PC-3 (cell line): ENCODE measurements around the gene ZDHHC7. TPM values are rescaled to one million over a fixed set of nuclear protein-coding genes. Genes with fewer than 3 reads are reported as not detected.

Experiments
- ATAC-seq: fragments of 200-7000 bp; cut with Tn5 transposase; 2 replicates; pipeline ENCODE4 v1.9.1; 2020; ENCODE audit warnings: mild to moderate bottlenecking, moderate library complexity
- BruUV-seq: library from RNA; stranded (reverse); fragments of 400-500 nt; replicated peaks from 2 replicates; lab custom pipeline; 2021; lab: Mats Ljungman, UMichigan
- CTCF ChIA-PET: fragments of 300-600 bp; sonication (Branson Sonifier 250); formaldehyde crosslinking; loops from one replicate; lab custom pipeline; 2022; ENCODE audit warnings: antibody characterized with exemption; lab: Charles Lee
- POLR2A ChIA-PET: fragments of 300-600 bp; sonication (Branson Sonifier 250); formaldehyde crosslinking; loops from one replicate; lab custom pipeline; 2022; ENCODE audit warnings: antibody characterized with exemption; ENCODE audit not compliant: unreplicated experiment; lab: Charles Lee
- DNase-seq: peaks from one replicate; pipeline ENCODE4 v3.0.0-alpha.2; 2015
- H2AFZ ChIP-seq: fragments of 300-600 bp; sonication (generic); 2 replicates; pipeline ENCODE4 v1.6.0; 2016; ENCODE audit warnings: antibody characterized with exemption, low read length
- H3F3A ChIP-seq: fragments of 300-600 bp; sonication (generic); one replicate; pipeline ENCODE4 v1.6.0; 2017; ENCODE audit warnings: antibody characterized with exemption, low read length, control low read depth, mild to moderate bottlenecking; ENCODE audit not compliant: unreplicated experiment
- H3K27ac ChIP-seq: fragments of 300-600 bp; sonication (generic); 2 replicates; pipeline ENCODE4 v1.5.1; 2016; ENCODE audit warnings: mild to moderate bottlenecking, low read length
- H3K27me3 ChIP-seq: fragments of 300-600 bp; sonication (generic); 2 replicates; pipeline ENCODE4 v1.6.1; 2016; ENCODE audit warnings: low read length, mixed read lengths
- H3K36me3 ChIP-seq: fragments of 300-600 bp; sonication (generic); 2 replicates; pipeline ENCODE4 v1.6.1; 2016; ENCODE audit warnings: low read depth, mixed run types, low read length, mixed read lengths
- H3K4me1 ChIP-seq: fragments of 300-600 bp; sonication (generic); 2 replicates; pipeline ENCODE4 v1.5.1; 2016; ENCODE audit warnings: low read length; ENCODE audit not compliant: insufficient read depth
- H3K4me2 ChIP-seq: fragments of 300-600 bp; sonication (generic); 2 replicates; pipeline ENCODE4 v1.6.0; 2016; ENCODE audit warnings: low read length
- H3K4me3 ChIP-seq: fragments of 300-600 bp; sonication (generic); 2 replicates; pipeline ENCODE4 v1.5.1; 2016; ENCODE audit warnings: mild to moderate bottlenecking, low read length, mixed read lengths
- H3K79me2 ChIP-seq: fragments of 300-600 bp; sonication (generic); 2 replicates; pipeline ENCODE4 v1.6.1; 2017; ENCODE audit warnings: low read length, mixed read lengths
- H3K9ac ChIP-seq: fragments of 300-600 bp; sonication (generic); 2 replicates; pipeline ENCODE4 v1.6.0; 2016; ENCODE audit warnings: mild to moderate bottlenecking, low read length
- H3K9me2 ChIP-seq: fragments of 300-600 bp; sonication (generic); replicated peaks from 2 replicates; pipeline ENCODE4 v1.6.1; 2016; ENCODE audit warnings: mixed run types, low read length, mixed read lengths
- H3K9me3 ChIP-seq: fragments of 300-600 bp; sonication (generic); 2 replicates; pipeline ENCODE4 v1.6.1; 2016; ENCODE audit warnings: low read length, mixed read lengths
- H4K20me1 ChIP-seq: fragments of 300-600 bp; sonication (generic); 2 replicates; pipeline ENCODE4 v1.6.1; 2016; ENCODE audit warnings: low read length, mixed read lengths
- CTCF ChIP-seq: fragments of 300-600 bp; sonication (generic); conservative IDR thresholded peaks from 2 replicates; pipeline ENCODE4 v1.5.1; 2017; ENCODE audit warnings: antibody characterized with exemption, low read depth, mild to moderate bottlenecking, low read length
- EZH2 ChIP-seq: fragments of 300-600 bp; sonication (generic); IDR thresholded peaks from one replicate; pipeline ENCODE4 v1.6.1; 2017; ENCODE audit warnings: antibody characterized with exemption, mild to moderate bottlenecking, low read length; ENCODE audit not compliant: unreplicated experiment
- EZH2phosphoT487 ChIP-seq: fragments of 300-600 bp; sonication (generic); IDR thresholded peaks from 2 replicates; pipeline ENCODE4 v1.6.1; 2018; ENCODE audit warnings: mild to moderate bottlenecking, antibody characterized with exemption, low read length, borderline replicate concordance
- intact Hi-C: fragments of 100-400 bp; cut with micrococcal nuclease; formaldehyde crosslinking; loops from 2 replicates; pipeline ENCODE4 v1.9.0; 2023
- total RNA-seq: library from RNA; depleted of rRNA; stranded (reverse); fragments of >200 nt; gene quantifications from 2 replicates; pipeline ENCODE4 v1.2.3, GENCODE V29; 2014

Gene ZDHHC7
- total RNA-seq, 1 experiment from 2014 or later = 42.1 TPM

DNA sequence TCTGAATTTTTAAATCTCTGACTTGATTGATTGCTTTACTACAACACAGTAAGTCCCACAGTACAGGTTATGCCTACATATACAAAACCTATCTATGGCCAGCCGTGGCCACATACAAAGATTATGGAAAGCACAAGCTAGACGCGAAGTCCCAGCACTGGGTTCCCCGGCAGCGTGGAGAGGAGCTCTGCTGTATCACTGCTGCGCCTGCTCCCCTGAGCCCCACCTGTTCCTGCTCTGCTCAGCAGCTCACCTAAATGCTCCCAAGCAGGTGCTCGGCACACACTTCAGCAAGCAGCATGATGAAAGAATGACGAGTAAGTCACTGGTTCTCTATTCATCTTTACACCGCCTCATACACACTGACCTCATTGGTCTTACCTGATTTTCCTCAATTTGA is 20.6 kb downstream of the ZDHHC7 start:
- Histone ChIP-seq H3F3A (peaks cover 9% of the 10 kb centered on the region), H3K4me2 (no peak overlapping the region), H3K27ac (no peak overlapping the region), H4K20me1 (no peaks in the 10 kb centered on the region), H3K4me3 (no peak overlapping the region), H3K79me2 (peaks cover 47% of the 10 kb centered on the region), H3K9ac (no peak overlapping the region), H2AFZ (no peak overlapping the region), H3K36me3 (peaks cover 16% of the 10 kb centered on the region), H3K4me1 (peaks cover 32% of the 10 kb centered on the region), H3K9me3 (no peaks in the 10 kb centered on the region), H3K9me2 (no peaks in the 10 kb centered on the region), H3K27me3 (no peaks in the 10 kb centered on the region)
- ChIA-PET POLR2A (interaction anchor here (0.6 kb wide), 1 partner anchor 17 kb away, joined by 3 read pairs; no protein-coding TSS in a partner anchor), CTCF (no interaction called here)
- BruUV-seq = no TSS peak
- ATAC-seq = no peak
- TF ChIP-seq EZH2phosphoT487 (no peak), CTCF (no peak), EZH2 (no peak)
- intact Hi-C loops = loop anchor here (10.0 kb wide), 1 partner anchor 94 kb away; no protein-coding TSS in a partner anchor
- DNase-seq = no peak

GRCh38 chr16:84989749-84990620 is 21.4 kb downstream of the ZDHHC7 start:
- Histone ChIP-seq H3K4me2 (no peak overlapping the region), H3K36me3 (peaks cover 16% of the 10 kb centered on the region), H3K4me1 (peaks cover 31% of the 10 kb centered on the region), H3K79me2 (peaks cover 50% of the 10 kb centered on the region), H2AFZ (no peak overlapping the region), H3F3A (peaks cover 9% of the 10 kb centered on the region), H3K9me2 (no peaks in the 10 kb centered on the region), H4K20me1 (no peaks in the 10 kb centered on the region), H3K9ac (no peak overlapping the region), H3K9me3 (no peaks in the 10 kb centered on the region), H3K4me3 (no peak overlapping the region), H3K27me3 (no peaks in the 10 kb centered on the region), H3K27ac (no peak overlapping the region)
- TF ChIP-seq CTCF (no peak), EZH2 (no peak), EZH2phosphoT487 (no peak)
- ATAC-seq (no peak), DNase-seq (no peak)
- ChIA-PET POLR2A (no interaction called here), CTCF (no interaction called here)
- no TSS peak for BruUV-seq
- intact Hi-C loops = loop anchor here (10.0 kb wide), 1 partner anchor 95 kb away; no protein-coding TSS in a partner anchor
